ENCODE results near the gene SNRPB2. TPM values are rescaled to one million over a fixed set of nuclear protein-coding genes. Genes with fewer than 3 reads are reported as not detected.

The SNRPB2 gene
- total and polyA plus RNA-seq, 12 donors = 20.5 to 94.9 (median 40.9) TPM

GRCh38 chr20:16714751-16715150 is 15.1 kb upstream of the SNRPB2 start:
- no peaks in the 10 kb centered on the region for H3K9me3 ChIP-seq (replicated peaks in 1 of 3)
- no peaks in the 10 kb centered on the region for H3K4me1 ChIP-seq (replicated peaks in 1 of 2)
- 56 to 74% (median 67%) methylated on average over 4 of the region's 4 CpGs for WGBS, 4 donors
- no peak overlapping the region for H3K27ac ChIP-seq
- TF ChIP-seq POLR2A (IDR thresholded peaks at IDR 0.05) (no peak), CTCF (IDR thresholded peaks at IDR 0.05) (no peak)
- DNase-seq = no peak
- H3K36me3 ChIP-seq (replicated peaks in 1 of 2) = no peaks in the 10 kb centered on the region
- H3K4me3 ChIP-seq = no peak overlapping the region
- no peaks in the 10 kb centered on the region for H3K27me3 ChIP-seq
- intact Hi-C loops (cut with DNase I) = no loop called here

- intact Hi-C loops (cut with DNase I) = no loop called here
- H3K9me3 ChIP-seq (replicated peaks in 1 of 3) = no peaks in the 10 kb centered on the region
- no peak overlapping the region for H3K27ac ChIP-seq
- H3K36me3 ChIP-seq (replicated peaks in 1 of 2) = no peaks in the 10 kb centered on the region
- TF ChIP-seq CTCF (IDR thresholded peaks at IDR 0.05) = no peak
- H3K27me3 ChIP-seq = no peaks in the 10 kb centered on the region
- H3K4me1 ChIP-seq (replicated peaks in 1 of 2) = no peaks in the 10 kb centered on the region
- 64 to 84% (median 81%) methylated on average over 1 of the region's 1 CpG for WGBS, 4 donors
- H3K4me3 ChIP-seq = no peak overlapping the region
- no peak for DNase-seq
Measured at GRCh38 chr20:16719421-16719820, 10.4 kb upstream of the SNRPB2 start.

GRCh38 chr20:16729080-16729479 is 746 bp upstream of the SNRPB2 start:
- H3K36me3 ChIP-seq (replicated peaks in 1 of 2) = peaks cover 0 to 21% of the 10 kb centered on the region in 2 donors
- no peak for DNase-seq
- H3K4me3 ChIP-seq = peak overlapping the region in 1 of 4 donors; percentile 91
- intact Hi-C loops (cut with DNase I) = no loop called here
- TF ChIP-seq POLR2A (IDR thresholded peaks at IDR 0.05) (no peak), CTCF (IDR thresholded peaks at IDR 0.05) (no peak)
- whole genome bisulfite sequencing, 4 donors = 89 to 95% (median 92%) methylated on average over 1 of the region's 1 CpG
- peak overlapping the region in 2 of 5 donors; percentile 72 to 87 for H3K27ac ChIP-seq
- H3K4me1 ChIP-seq (replicated peaks in 1 of 2) = peaks cover 4 to 14% of the 10 kb centered on the region in 2 donors
- H3K9me3 ChIP-seq (replicated peaks in 1 of 3) = no peaks in the 10 kb centered on the region
- H3K27me3 ChIP-seq = peaks cover 18% of the 10 kb centered on the region

GRCh38 chr20:16732506-16733152 is 2.8 kb downstream of the SNRPB2 start:
- Histone ChIP-seq H3K9me3 (replicated peaks in 1 of 3) (no peaks in the 10 kb centered on the region), H3K27me3 (peaks cover 6% of the 10 kb centered on the region), H3K27ac (no peak overlapping the region), H3K4me3 (no peak overlapping the region), H3K4me1 (replicated peaks in 1 of 2) (peaks cover 4 to 14% of the 10 kb centered on the region in 2 donors), H3K36me3 (replicated peaks in 1 of 2) (peaks cover 0 to 38% of the 10 kb centered on the region in 2 donors)
- no peak for DNase-seq
- no peak for TF ChIP-seq POLR2A (IDR thresholded peaks at IDR 0.05)
- intact Hi-C loops (cut with DNase I) = no loop called here
- WGBS, 4 donors = 81 to 89% (median 86%) methylated on average over 4 of the region's 4 CpGs
